HUES64 (cell line): ENCODE data around the gene POU6F2.

Source experiments
- H3K27ac ChIP-seq: 2 replicates; pipeline ENCODE4 v1.7.0; 2013; ENCODE audit warnings: low read depth, low read length, inconsistent platforms
- H3K27me3 ChIP-seq: 2 replicates; pipeline ENCODE4 v1.6.1; 2013; ENCODE audit warnings: mild to moderate bottlenecking, low read length; ENCODE audit not compliant: insufficient read depth
- H3K36me3 ChIP-seq: 2 replicates; pipeline ENCODE4 v1.6.1; 2013; ENCODE audit warnings: mild to moderate bottlenecking, low read length; ENCODE audit not compliant: insufficient read depth
- H3K4me1 ChIP-seq: 2 replicates; pipeline ENCODE4 v1.6.1; 2013; ENCODE audit warnings: mild to moderate bottlenecking, low read length, moderate library complexity; ENCODE audit not compliant: insufficient read depth
- H3K4me3 ChIP-seq: 2 replicates; pipeline ENCODE4 v1.5.1; 2013; ENCODE audit warnings: mild to moderate bottlenecking, low read length, moderate library complexity
- H3K9ac ChIP-seq: 2 replicates; pipeline ENCODE4 v1.6.1; 2013; ENCODE audit warnings: mild to moderate bottlenecking, low read depth, low read length
- H3K9me3 ChIP-seq: 2 replicates; pipeline ENCODE4 v1.6.1; 2013; ENCODE audit warnings: low read depth, low read length; ENCODE audit not compliant: insufficient read depth
- WGBS: fragments of 150-250, 120-280 bp; methylation state at CpG from one replicate; pipeline ENCODE4 v1.1.7; 2013; ENCODE audit warnings: missing lambda C conversion rate; 5-methylcytosine and 5-hydroxymethylcytosine counted together

The POU6F2 gene

GRCh38 chr7:39433550-39433949 lies 455.8 kb downstream of the POU6F2 start:
- Histone ChIP-seq H3K4me1 (peaks cover 8% of the 10 kb centered on the region), H3K9me3 (no peaks in the 10 kb centered on the region), H3K36me3 (no peaks in the 10 kb centered on the region), H3K9ac (no peak overlapping the region), H3K27me3 (no peaks in the 10 kb centered on the region), H3K27ac (no peak overlapping the region), H3K4me3 (no peak overlapping the region)
- WGBS = 92% methylated on average over 1 of the region's 1 CpG

GRCh38 chr7:39434012-39434411 lies 456.3 kb downstream of the POU6F2 start:
- Histone ChIP-seq H3K9me3 (no peaks in the 10 kb centered on the region), H3K4me3 (no peak overlapping the region), H3K27me3 (no peaks in the 10 kb centered on the region), H3K27ac (no peak overlapping the region), H3K4me1 (peaks cover 8% of the 10 kb centered on the region), H3K36me3 (no peaks in the 10 kb centered on the region), H3K9ac (no peak overlapping the region)
- 74% methylated on average over 3 of the region's 3 CpGs for WGBS

- H3K27me3 ChIP-seq = no peaks in the 10 kb centered on the region
- H3K4me3 ChIP-seq = no peak overlapping the region
Observed at GRCh38 chr7:39446546-39446945, 468.8 kb downstream of the POU6F2 start.

GRCh38 chr7:39451901-39452300 lies 474.2 kb downstream of the POU6F2 start:
- 91% methylated on average over 2 of the region's 3 CpGs for WGBS
- H3K4me1 ChIP-seq = no peaks in the 10 kb centered on the region
- H3K4me3 ChIP-seq = no peak overlapping the region
- H3K36me3 ChIP-seq = no peaks in the 10 kb centered on the region
- no peaks in the 10 kb centered on the region for H3K27me3 ChIP-seq
- no peak overlapping the region for H3K27ac ChIP-seq
- no peak overlapping the region for H3K9ac ChIP-seq
- H3K9me3 ChIP-seq = no peaks in the 10 kb centered on the region

More at GRCh38 chr7:39446546-39446945, 468.8 kb downstream of the POU6F2 start:
- Histone ChIP-seq H3K27ac (no peak overlapping the region), H3K9me3 (no peaks in the 10 kb centered on the region), H3K36me3 (no peaks in the 10 kb centered on the region), H3K9ac (no peak overlapping the region), H3K4me1 (no peaks in the 10 kb centered on the region)
- 90% methylated on average over 3 of the region's 3 CpGs for WGBS

GRCh38 chr7:39453743-39454355 lies 476.1 kb downstream of the POU6F2 start:
- 40% methylated on average over 5 of the region's 5 CpGs for WGBS
- no peaks in the 10 kb centered on the region for H3K9me3 ChIP-seq

GRCh38 chr7:39458061-39458745 lies 480.5 kb downstream of the POU6F2 start:
- no peak overlapping the region for H3K27ac ChIP-seq
- no peak overlapping the region for H3K4me3 ChIP-seq
- peaks cover 28% of the 10 kb centered on the region for H3K4me1 ChIP-seq
- WGBS = 87% methylated on average over 15 of the region's 15 CpGs
- H3K27me3 ChIP-seq = no peaks in the 10 kb centered on the region
- H3K36me3 ChIP-seq = no peaks in the 10 kb centered on the region
- no peak overlapping the region for H3K9ac ChIP-seq
- H3K9me3 ChIP-seq = no peaks in the 10 kb centered on the region

More at GRCh38 chr7:39453743-39454355, 476.1 kb downstream of the POU6F2 start:
- H3K4me3 ChIP-seq = no peak overlapping the region
- no peaks in the 10 kb centered on the region for H3K36me3 ChIP-seq
- no peak overlapping the region for H3K27ac ChIP-seq
- no peaks in the 10 kb centered on the region for H3K27me3 ChIP-seq
- no peak overlapping the region for H3K9ac ChIP-seq
- H3K4me1 ChIP-seq = no peaks in the 10 kb centered on the region

- H3K27ac ChIP-seq = no peak overlapping the region
- H3K27me3 ChIP-seq = no peaks in the 10 kb centered on the region
- H3K9ac ChIP-seq = no peak overlapping the region
- WGBS = 88% methylated on average over 6 of the region's 6 CpGs
- no peak overlapping the region for H3K4me3 ChIP-seq
- H3K36me3 ChIP-seq = no peaks in the 10 kb centered on the region
- H3K9me3 ChIP-seq = no peaks in the 10 kb centered on the region
- peaks cover 30% of the 10 kb centered on the region for H3K4me1 ChIP-seq
Observed at GRCh38 chr7:39459636-39460035, 481.9 kb downstream of the POU6F2 start.

- Histone ChIP-seq H3K27me3 (no peaks in the 10 kb centered on the region), H3K4me3 (no peak overlapping the region), H3K9me3 (no peaks in the 10 kb centered on the region), H3K27ac (no peak overlapping the region), H3K36me3 (no peaks in the 10 kb centered on the region), H3K4me1 (peaks cover 36% of the 10 kb centered on the region), H3K9ac (no peak overlapping the region)
- WGBS = 94% methylated on average over 20 of the region's 20 CpGs
Observed at GRCh38 chr7:39460486-39460885, 482.8 kb downstream of the POU6F2 start.

- no peaks in the 10 kb centered on the region for H3K36me3 ChIP-seq
- WGBS = 86% methylated on average over 4 of the region's 4 CpGs
- H3K9ac ChIP-seq = no peak overlapping the region
- H3K4me1 ChIP-seq = peaks cover 36% of the 10 kb centered on the region
- H3K27me3 ChIP-seq = no peaks in the 10 kb centered on the region
- H3K9me3 ChIP-seq = no peaks in the 10 kb centered on the region
- no peak overlapping the region for H3K4me3 ChIP-seq
- no peak overlapping the region for H3K27ac ChIP-seq
Observed at GRCh38 chr7:39461263-39461820, 483.6 kb downstream of the POU6F2 start.

GRCh38 chr7:39463252-39463651 lies 485.5 kb downstream of the POU6F2 start:
- H3K27ac ChIP-seq = no peak overlapping the region
- H3K27me3 ChIP-seq = no peaks in the 10 kb centered on the region
- WGBS = 94% methylated on average over 2 of the region's 3 CpGs
- peaks cover 39% of the 10 kb centered on the region for H3K4me1 ChIP-seq
- H3K4me3 ChIP-seq = no peak overlapping the region
- H3K36me3 ChIP-seq = no peaks in the 10 kb centered on the region
- H3K9me3 ChIP-seq = no peaks in the 10 kb centered on the region
- H3K9ac ChIP-seq = no peak overlapping the region

GRCh38 chr7:39464350-39465054 lies 486.8 kb downstream of the POU6F2 start:
- no peaks in the 10 kb centered on the region for H3K9me3 ChIP-seq
- peaks cover 45% of the 10 kb centered on the region for H3K4me1 ChIP-seq
- H3K27ac ChIP-seq = no peak overlapping the region
- no peak overlapping the region for H3K9ac ChIP-seq
- H3K36me3 ChIP-seq = no peaks in the 10 kb centered on the region
- 95% methylated on average over 13 of the region's 16 CpGs for WGBS
- no peak overlapping the region for H3K4me3 ChIP-seq
- H3K27me3 ChIP-seq = no peaks in the 10 kb centered on the region
